Measurements from ENCODE around the gene KRTAP8-1. TPM values are rescaled to one million over a fixed set of nuclear protein-coding genes. Genes with fewer than 3 reads are reported as not detected.

KRTAP8-1 gene
- total RNA-seq, 1 donor from 2014 or later = not detected

- Mint-ChIP-seq H3K27me3 (ENCODE audit: low read depth) (peaks cover 12% of the 10 kb centered on the region), H3K4me1 (no peaks in the 10 kb centered on the region), H3K36me3 (ENCODE audit: low read depth) (no peaks in the 10 kb centered on the region), H3K4me3 (no peak overlapping the region), H3K9me3 (peaks cover 7% of the 10 kb centered on the region), H3K27ac (ENCODE audit: unreplicated experiment) (no peak overlapping the region)
- DNase-seq (ENCODE audit: low read depth, low spot score) = peak; percentile 12
- TF ChIP-seq, protein P1, sequence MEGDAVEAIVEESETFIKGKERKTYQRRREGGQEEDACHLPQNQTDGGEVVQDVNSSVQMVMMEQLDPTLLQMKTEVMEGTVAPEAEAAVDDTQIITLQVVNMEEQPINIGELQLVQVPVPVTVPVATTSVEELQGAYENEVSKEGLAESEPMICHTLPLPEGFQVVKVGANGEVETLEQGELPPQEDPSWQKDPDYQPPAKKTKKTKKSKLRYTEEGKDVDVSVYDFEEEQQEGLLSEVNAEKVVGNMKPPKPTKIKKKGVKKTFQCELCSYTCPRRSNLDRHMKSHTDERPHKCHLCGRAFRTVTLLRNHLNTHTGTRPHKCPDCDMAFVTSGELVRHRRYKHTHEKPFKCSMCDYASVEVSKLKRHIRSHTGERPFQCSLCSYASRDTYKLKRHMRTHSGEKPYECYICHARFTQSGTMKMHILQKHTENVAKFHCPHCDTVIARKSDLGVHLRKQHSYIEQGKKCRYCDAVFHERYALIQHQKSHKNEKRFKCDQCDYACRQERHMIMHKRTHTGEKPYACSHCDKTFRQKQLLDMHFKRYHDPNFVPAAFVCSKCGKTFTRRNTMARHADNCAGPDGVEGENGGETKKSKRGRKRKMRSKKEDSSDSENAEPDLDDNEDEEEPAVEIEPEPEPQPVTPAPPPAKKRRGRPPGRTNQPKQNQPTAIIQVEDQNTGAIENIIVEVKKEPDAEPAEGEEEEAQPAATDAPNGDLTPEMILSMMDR (conservative IDR thresholded peaks at IDR 0.05) = peak; percentile 72
These were observed 18.2 kb upstream of the KRTAP8-1 start for GRCh38 chr21:30831194-30831765.

- Mint-ChIP-seq H3K27me3 (ENCODE audit: low read depth) (peaks cover 12% of the 10 kb centered on the region), H3K4me3 (no peak within 1 kb of the TSS), H3K4me1 (no peaks in the 10 kb centered on the region), H3K9me3 (peaks cover 7% of the 10 kb centered on the region), H3K27ac (ENCODE audit: unreplicated experiment) (no peak within 1 kb of the TSS), H3K36me3 (ENCODE audit: low read depth) (no peaks in the 10 kb centered on the region)
- no peak for DNase-seq (ENCODE audit: low read depth, low spot score)
- TF ChIP-seq, protein P1 (conservative IDR thresholded peaks at IDR 0.05) = no peak
These were observed 16.6 kb upstream of the KRTAP8-1 start, which contains the start of gene KRTAP7-1 for GRCh38 chr21:30829659-30830058. KRTAP7-1 (minus strand) TSS chr21:30829759; CDS start chr21:30829698, 61 bp downstream.

DNA sequence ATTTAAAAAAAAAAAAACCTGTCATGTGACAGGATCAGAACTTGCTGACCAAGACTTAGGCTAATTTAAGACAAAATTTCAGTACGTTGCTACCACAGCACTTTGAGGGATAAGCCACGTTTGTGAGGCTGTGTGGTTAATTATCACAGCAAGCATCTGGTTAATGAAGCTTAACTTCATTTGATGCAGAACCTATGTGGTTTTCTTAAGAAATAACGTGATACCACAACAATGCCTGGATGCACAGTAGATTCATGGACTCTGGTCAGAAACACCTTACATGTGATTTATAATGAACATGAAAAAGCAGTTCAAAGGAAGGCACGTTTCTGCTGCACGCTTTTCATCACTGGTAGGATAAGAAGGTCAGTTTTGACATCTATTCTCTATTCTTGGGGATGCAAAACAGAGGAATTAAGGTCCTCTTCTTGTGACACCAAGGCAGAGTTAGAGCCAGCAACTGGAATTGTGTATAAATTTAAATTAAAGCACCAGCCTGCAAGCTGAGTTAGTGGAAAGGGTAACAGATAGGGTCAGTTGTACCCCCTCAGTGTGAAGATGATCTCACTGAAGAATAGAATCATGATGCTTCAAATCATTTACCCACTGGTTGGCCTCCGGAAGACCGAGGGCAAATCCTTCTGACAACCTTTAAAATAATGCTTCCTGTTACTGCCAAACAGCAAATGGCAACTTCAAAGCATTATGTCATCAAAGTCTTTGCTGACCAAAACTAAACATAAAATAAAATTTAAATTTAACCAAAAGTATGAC lies 6.0 kb upstream of the KRTAP8-1 start:
- Mint-ChIP-seq H3K9me3 (peaks cover 4% of the 10 kb centered on the region), H3K4me1 (no peaks in the 10 kb centered on the region), H3K4me3 (no peak overlapping the region), H3K36me3 (ENCODE audit: low read depth) (no peaks in the 10 kb centered on the region), H3K27ac (ENCODE audit: unreplicated experiment) (no peak overlapping the region), H3K27me3 (ENCODE audit: low read depth) (peaks cover 30% of the 10 kb centered on the region)
- DNase-seq (ENCODE audit: low read depth, low spot score) = no peak
- TF ChIP-seq, protein P1 (conservative IDR thresholded peaks at IDR 0.05) = no peak

DNA sequence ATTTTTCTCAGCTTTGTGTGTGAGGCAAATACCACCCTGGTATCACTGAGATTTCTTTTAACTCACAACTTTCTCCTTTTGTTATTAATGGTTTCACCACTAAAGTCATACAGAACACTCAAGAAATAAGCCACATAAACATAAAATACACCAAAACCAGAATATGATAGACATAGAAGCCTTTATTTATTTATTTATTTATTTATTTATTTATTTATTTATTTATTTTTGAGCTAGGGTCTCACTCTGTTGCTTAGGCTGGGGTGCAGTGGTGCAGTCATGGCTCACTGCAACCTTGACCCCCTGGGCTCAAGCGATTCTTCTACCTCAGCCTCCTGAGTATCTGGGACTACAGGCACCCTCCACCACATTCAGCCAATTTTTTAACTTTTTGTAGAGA lies 12.5 kb downstream of the KRTAP8-1 start:
- Mint-ChIP-seq H3K36me3 (ENCODE audit: low read depth) (no peaks in the 10 kb centered on the region), H3K4me3 (no peak overlapping the region), H3K27ac (ENCODE audit: unreplicated experiment) (no peak overlapping the region), H3K4me1 (no peaks in the 10 kb centered on the region), H3K9me3 (peaks cover 12% of the 10 kb centered on the region), H3K27me3 (ENCODE audit: low read depth) (peaks cover 6% of the 10 kb centered on the region)
- no peak for DNase-seq (ENCODE audit: low read depth, low spot score)
- TF ChIP-seq, protein P1 (conservative IDR thresholded peaks at IDR 0.05) = no peak

DNA sequence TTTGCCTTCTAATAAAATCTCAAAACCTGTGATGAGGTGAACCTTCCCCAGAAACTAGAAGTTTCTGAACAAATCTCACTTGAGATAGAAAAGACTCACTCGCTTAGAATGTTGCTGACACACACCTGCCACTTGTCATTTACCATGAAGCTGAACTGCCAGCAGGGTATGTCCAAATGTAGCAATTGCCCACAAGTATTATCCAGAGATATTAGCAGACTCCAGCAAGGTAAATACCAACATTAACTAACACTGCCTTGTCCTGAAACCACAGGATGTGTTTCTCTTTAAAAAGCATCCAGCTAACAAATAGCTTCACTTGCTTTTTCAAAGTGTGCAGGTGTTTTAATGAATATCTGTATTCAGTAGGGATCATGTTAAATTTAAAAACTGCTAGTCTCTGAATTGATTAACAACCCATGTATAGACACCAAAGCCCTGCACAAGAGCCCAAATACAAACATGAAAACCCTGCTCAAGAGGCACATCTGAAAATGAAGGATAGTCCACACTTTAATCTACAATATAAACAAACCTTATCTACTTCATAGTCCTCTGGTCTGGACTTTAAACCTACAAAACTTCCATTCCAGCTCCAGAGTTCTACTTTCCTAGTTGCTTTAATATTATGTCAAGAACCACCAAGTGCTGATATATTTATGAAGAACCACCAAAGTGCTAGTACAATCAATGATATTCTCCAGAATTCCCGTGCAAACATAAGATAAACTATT lies 19.3 kb downstream of the KRTAP8-1 start:
- H3K9me3 Mint-ChIP-seq = peaks cover 6% of the 10 kb centered on the region

More for the DNA sequence above, 19.3 kb downstream of the KRTAP8-1 start:
- Mint-ChIP-seq H3K36me3 (ENCODE audit: low read depth) (no peaks in the 10 kb centered on the region), H3K27me3 (ENCODE audit: low read depth) (peaks cover 16% of the 10 kb centered on the region), H3K4me3 (no peak overlapping the region), H3K27ac (ENCODE audit: unreplicated experiment) (no peak overlapping the region), H3K4me1 (no peaks in the 10 kb centered on the region)
- DNase-seq (ENCODE audit: low read depth, low spot score) = no peak
- TF ChIP-seq, protein P1 (conservative IDR thresholded peaks at IDR 0.05) = no peak
